ENCODE data around the gene NPVF.

DNA sequence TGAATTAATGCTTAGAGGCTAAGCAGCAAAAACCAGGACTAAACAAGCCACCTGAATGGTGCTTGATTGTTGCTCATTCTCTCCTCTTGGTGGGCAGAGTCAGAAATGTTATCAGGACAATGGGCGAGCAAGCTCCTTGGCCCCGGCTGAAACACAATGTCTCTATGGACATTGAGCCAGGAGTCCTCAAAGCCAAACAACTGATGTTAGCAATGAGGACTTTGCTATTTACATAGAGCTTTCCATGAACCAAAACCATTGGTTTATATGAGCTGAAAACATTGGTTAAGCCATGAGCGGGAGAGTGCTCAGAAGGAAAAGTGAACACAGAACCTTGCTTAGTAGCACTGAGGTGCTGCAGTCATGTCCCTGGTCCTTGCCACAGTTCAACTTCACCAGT lies 21.5 kb upstream of the NPVF start:
- no peak for TF ChIP-seq POLR2A (IDR thresholded peaks at IDR 0.05; ENCODE audit: low read depth, low read length)
- no peak for TF ChIP-seq POLR2AphosphoS5 (IDR thresholded peaks at IDR 0.05; ENCODE audit: low read depth, low read length)
